IPS-NIHi7 (cell line): Measurements from ENCODE around the gene JHY.

ENCODE experiments used
- DNase-seq: peaks from one replicate; pipeline ENCODE4 v3.0.0; 2012; ENCODE audit warnings: mixed read lengths; ENCODE audit errors: extremely low spot score

The JHY gene

GRCh38 chr11:122938557-122938956 is 56.0 kb downstream of the JHY start:
- DNase-seq = no peak

GRCh38 chr11:122951211-122951610 is 68.7 kb downstream of the JHY start:
- no peak for DNase-seq

- DNase-seq = no peak
Observed at GRCh38 chr11:122954455-122954854, 71.9 kb downstream of the JHY start.

- DNase-seq = no peak
Observed at GRCh38 chr11:122963961-122964360, 81.4 kb downstream of the JHY start.

- DNase-seq = no peak
Observed at GRCh38 chr11:122976061-122976733, 93.6 kb downstream of the JHY start.

GRCh38 chr11:122976734-122977469 is 94.3 kb downstream of the JHY start:
- peak; percentile 60 for DNase-seq

GRCh38 chr11:122977470-122978298 is 95.1 kb downstream of the JHY start:
- peak; percentile 60 for DNase-seq

GRCh38 chr11:122978299-122978620 is 95.7 kb downstream of the JHY start:
- DNase-seq = no peak

- DNase-seq = no peak
Observed at GRCh38 chr11:122979103-122979814, 96.7 kb downstream of the JHY start.

GRCh38 chr11:122979815-122980595 is 97.4 kb downstream of the JHY start:
- no peak for DNase-seq

GRCh38 chr11:122981388-122982264 is 99.1 kb downstream of the JHY start, which contains the start of gene BSX:
BSX (minus strand) TSS chr11:122981834; CDS start chr11:122981671, 163 bp downstream.
- DNase-seq = peak; percentile 92

- DNase-seq = no peak
Observed at GRCh38 chr11:122983438-122984185, 101.1 kb downstream of the JHY start.

GRCh38 chr11:122984186-122985011 is 101.8 kb downstream of the JHY start:
- DNase-seq = peak; percentile 42

GRCh38 chr11:122995526-122995925 is 113.0 kb downstream of the JHY start:
- no peak for DNase-seq

- no peak for DNase-seq
Observed at GRCh38 chr11:122998727-122999366, 116.3 kb downstream of the JHY start.

- no peak for DNase-seq
Observed at GRCh38 chr11:123000721-123001120, 118.2 kb downstream of the JHY start.

- DNase-seq = no peak
Observed at GRCh38 chr11:123006860-123007542, 124.4 kb downstream of the JHY start.
